Mesodermal cell (in vitro differentiated cells): Measurements from ENCODE around the gene GABBR2.

Experiments used
- H3K27ac ChIP-seq: 2 replicates; pipeline ENCODE4 v1.7.0; 2013; ENCODE audit warnings: mild to moderate bottlenecking, low read depth, low read length, moderate library complexity; ENCODE audit not compliant: severe bottlenecking
- H3K36me3 ChIP-seq: 2 replicates; pipeline ENCODE4 v1.7.1; 2013; ENCODE audit warnings: mild to moderate bottlenecking, low read length, moderate library complexity; ENCODE audit not compliant: control insufficient read depth, insufficient read depth
- H3K4me1 ChIP-seq: one replicate; pipeline ENCODE4 v1.7.1; 2013; ENCODE audit warnings: mild to moderate bottlenecking, low read length; ENCODE audit not compliant: insufficient read depth, control insufficient read depth, poor library complexity, severe bottlenecking
- H3K4me3 ChIP-seq: 2 replicates; pipeline ENCODE4 v1.7.0; 2013; ENCODE audit warnings: low read length, control low read depth, mild to moderate bottlenecking; ENCODE audit not compliant: insufficient read depth, poor library complexity, severe bottlenecking; ENCODE audit errors: extremely low read depth
- H3K9me3 ChIP-seq: 2 replicates; pipeline ENCODE4 v1.7.1; 2013; ENCODE audit warnings: mild to moderate bottlenecking, low read length, moderate library complexity; ENCODE audit not compliant: control insufficient read depth
- WGBS, 2 experiments: methylation state at CpG; one replicate each; pipeline ENCODE4 v1.1.5; 2013; ENCODE audit warnings: missing lambda C conversion rate in 2 of 2; ENCODE audit not compliant: insufficient coverage in 2 of 2; 5-methylcytosine and 5-hydroxymethylcytosine counted together

Gene GABBR2

DNA sequence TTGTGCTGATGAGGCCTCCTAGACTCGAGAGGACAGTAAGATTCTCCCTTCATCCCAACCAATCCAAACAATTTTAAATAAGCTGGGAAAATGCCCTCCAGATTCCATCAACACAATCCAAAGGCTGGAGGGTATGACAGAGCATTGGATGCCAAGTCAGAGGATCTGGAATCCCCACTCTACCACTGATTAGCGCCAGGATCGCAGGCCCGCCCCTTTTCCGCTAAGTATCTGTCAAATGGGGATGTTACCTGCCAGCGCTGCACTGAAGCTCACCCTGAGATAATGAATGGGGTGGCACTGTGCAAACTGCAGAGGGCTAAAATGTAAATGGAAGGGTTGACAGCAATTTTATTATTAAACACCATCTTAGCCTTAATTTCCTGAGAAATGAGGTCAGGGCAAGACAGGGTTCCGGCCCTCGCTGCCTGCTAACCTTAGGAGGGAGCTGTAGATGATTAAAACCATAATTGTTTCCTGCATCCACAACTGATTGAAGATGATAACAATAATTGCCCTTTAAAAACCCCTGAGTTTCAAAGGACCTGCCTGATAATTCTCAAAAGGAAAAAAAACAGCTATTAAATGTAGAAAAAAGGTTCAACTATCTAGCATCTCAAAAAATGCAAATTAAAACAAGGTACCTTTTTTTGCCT lies 31.6 kb upstream of the GABBR2 start:
- Histone ChIP-seq H3K4me3 (no peak overlapping the region), H3K27ac (no peak overlapping the region), H3K36me3 (peaks cover 32% of the 10 kb centered on the region), H3K4me1 (no peaks in the 10 kb centered on the region), H3K9me3 (no peaks in the 10 kb centered on the region)
- 100% methylated on average over 1 to 5 of the region's 8 CpGs for WGBS, 2 experiments

GRCh38 chr9:98738741-98739140 lies 30.0 kb upstream of the GABBR2 start:
- Histone ChIP-seq H3K27ac (no peak overlapping the region), H3K36me3 (peaks cover 34% of the 10 kb centered on the region), H3K4me1 (no peaks in the 10 kb centered on the region), H3K4me3 (no peak overlapping the region), H3K9me3 (no peaks in the 10 kb centered on the region)
- WGBS, 2 experiments: 93 to 100% methylated on average over 2 of the region's 3 CpGs

DNA sequence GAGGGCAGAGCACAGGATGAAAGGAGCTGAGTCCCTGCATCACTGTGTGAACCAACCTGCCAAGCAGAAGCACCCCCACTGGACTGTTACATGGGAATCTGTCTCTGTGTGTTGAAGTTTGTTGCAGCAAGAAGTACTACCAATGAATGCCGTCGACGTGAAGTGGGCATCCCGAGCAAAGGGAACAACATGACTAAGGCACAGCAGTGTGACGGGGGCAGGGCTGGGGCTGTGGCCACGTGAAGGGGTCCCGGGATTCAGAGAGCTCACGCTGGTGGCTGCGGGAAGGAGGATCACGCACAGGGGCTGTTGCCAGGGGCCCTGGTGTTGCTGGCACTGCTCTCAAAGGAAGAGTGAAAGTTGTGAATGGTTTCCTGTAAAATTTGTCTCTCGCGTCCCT lies 27.5 kb upstream of the GABBR2 start:
- H3K27ac ChIP-seq: no peak overlapping the region
- WGBS, 2 experiments: 91 to 96% methylated on average over 7 to 10 of the region's 12 CpGs

DNA sequence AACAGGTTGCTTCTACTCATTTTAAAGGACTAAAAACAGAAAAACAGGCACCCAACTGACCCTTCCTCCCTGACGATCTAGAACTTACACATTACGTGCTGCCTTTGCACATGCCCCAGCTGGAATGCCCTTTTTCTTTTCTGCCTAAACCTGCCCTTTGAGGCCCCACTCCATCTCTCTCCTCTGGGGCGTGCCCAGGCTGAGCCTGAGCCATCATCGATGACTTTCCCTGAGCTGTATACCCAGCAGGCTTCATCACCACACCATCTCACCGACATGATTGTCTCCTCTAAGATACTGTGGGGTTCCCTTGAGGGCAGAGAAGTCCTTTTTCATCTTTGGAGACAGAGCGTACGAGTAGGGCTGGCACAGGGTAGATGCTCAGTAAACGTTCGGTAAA lies 24.1 kb upstream of the GABBR2 start:
- WGBS, 2 experiments: 93 to 94% methylated on average over 5 to 9 of the region's 9 CpGs

More for the DNA sequence above, 27.5 kb upstream of the GABBR2 start:
- Histone ChIP-seq H3K4me3 (no peak overlapping the region), H3K9me3 (no peaks in the 10 kb centered on the region), H3K36me3 (peaks cover 29% of the 10 kb centered on the region), H3K4me1 (no peaks in the 10 kb centered on the region)

GRCh38 chr9:98732091-98732490 lies 23.4 kb upstream of the GABBR2 start:
- no peaks in the 10 kb centered on the region for H3K9me3 ChIP-seq
- WGBS, 2 experiments: 88 to 90% methylated on average over 10 of the region's 10 CpGs
- H3K27ac ChIP-seq: no peak overlapping the region
- peaks cover 21% of the 10 kb centered on the region for H3K36me3 ChIP-seq
- no peaks in the 10 kb centered on the region for H3K4me1 ChIP-seq
- H3K4me3 ChIP-seq: no peak overlapping the region

More for the DNA sequence above, 24.1 kb upstream of the GABBR2 start:
- Histone ChIP-seq H3K4me3 (no peak overlapping the region), H3K4me1 (no peaks in the 10 kb centered on the region), H3K9me3 (no peaks in the 10 kb centered on the region), H3K27ac (no peak overlapping the region), H3K36me3 (peaks cover 21% of the 10 kb centered on the region)

- WGBS, 2 experiments: 88 to 95% methylated on average over 3 to 5 of the region's 5 CpGs
- Histone ChIP-seq H3K9me3 (no peaks in the 10 kb centered on the region), H3K27ac (no peak overlapping the region), H3K4me1 (peaks cover 4% of the 10 kb centered on the region), H3K4me3 (no peak overlapping the region), H3K36me3 (peaks cover 16% of the 10 kb centered on the region)
These were observed 22.1 kb upstream of the GABBR2 start for GRCh38 chr9:98730871-98731270.

DNA sequence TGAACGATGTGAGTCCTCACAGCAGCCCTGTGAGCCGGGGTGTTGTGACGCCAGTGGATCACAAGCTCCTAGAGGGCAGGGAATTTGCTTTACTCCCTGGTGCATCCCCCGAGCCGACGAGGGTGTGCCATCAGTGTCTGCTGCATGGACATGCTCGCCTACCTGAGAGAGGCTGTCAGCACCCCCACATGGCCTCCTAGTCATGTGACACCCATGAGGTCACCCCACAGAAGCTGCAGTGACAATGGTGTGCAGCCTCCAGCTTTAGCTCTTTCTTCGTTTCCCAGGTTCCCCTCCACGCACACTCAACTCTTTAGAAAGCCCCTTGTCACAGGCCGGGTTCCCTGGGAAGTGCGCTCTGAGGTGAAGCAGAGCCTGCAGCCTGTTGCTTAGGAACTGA lies 19.8 kb upstream of the GABBR2 start:
- Histone ChIP-seq H3K36me3 (no peaks in the 10 kb centered on the region), H3K9me3 (no peaks in the 10 kb centered on the region), H3K4me3 (no peak overlapping the region), H3K27ac (no peak overlapping the region), H3K4me1 (peaks cover 4% of the 10 kb centered on the region)
- WGBS, 2 experiments: 90 to 92% methylated on average over 8 to 11 of the region's 11 CpGs

- WGBS, 2 experiments: 85 to 93% methylated on average over 7 of the region's 7 CpGs
- Histone ChIP-seq H3K36me3 (no peaks in the 10 kb centered on the region), H3K27ac (no peak overlapping the region), H3K9me3 (no peaks in the 10 kb centered on the region), H3K4me1 (peaks cover 4% of the 10 kb centered on the region), H3K4me3 (no peak overlapping the region)
These were observed 18.7 kb upstream of the GABBR2 start for GRCh38 chr9:98727428-98727827.

- H3K4me3 ChIP-seq: no peak overlapping the region
- no peak overlapping the region for H3K27ac ChIP-seq
- H3K36me3 ChIP-seq: no peaks in the 10 kb centered on the region
- no peaks in the 10 kb centered on the region for H3K9me3 ChIP-seq
- peaks cover 4% of the 10 kb centered on the region for H3K4me1 ChIP-seq
- 76 to 93% methylated on average over 2 to 3 of the region's 5 CpGs for WGBS, 2 experiments
These were observed 18.0 kb upstream of the GABBR2 start for GRCh38 chr9:98726735-98727134.

- H3K4me3 ChIP-seq: no peak overlapping the region
- H3K36me3 ChIP-seq: no peaks in the 10 kb centered on the region
- no peaks in the 10 kb centered on the region for H3K9me3 ChIP-seq
- H3K4me1 ChIP-seq: peaks cover 4% of the 10 kb centered on the region
- WGBS, 2 experiments: 69 to 81% methylated on average over 3 of the region's 5 CpGs
- no peak overlapping the region for H3K27ac ChIP-seq
These were observed 16.2 kb upstream of the GABBR2 start for GRCh38 chr9:98724810-98725530.

DNA sequence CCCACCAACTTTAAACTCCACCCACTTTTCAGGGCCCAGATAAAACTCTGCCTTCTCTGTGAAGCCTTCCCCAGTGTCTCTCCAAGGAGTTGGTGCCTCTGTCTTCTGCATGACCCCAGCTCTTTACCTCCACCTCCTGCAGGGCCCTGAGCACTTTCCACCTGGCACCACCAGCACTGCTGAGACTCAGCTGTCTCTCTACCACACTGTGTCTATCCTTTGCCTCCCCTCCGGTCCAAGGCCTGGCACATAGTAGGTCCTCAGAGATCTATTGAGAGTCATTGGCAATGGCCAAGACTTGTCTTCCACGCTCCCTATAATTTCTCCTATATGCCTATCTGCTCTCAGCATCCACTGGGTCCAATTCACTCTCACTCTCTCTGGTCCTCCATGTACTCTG lies 12.9 kb upstream of the GABBR2 start:
- 83 to 89% methylated on average over 2 of the region's 2 CpGs for WGBS, 2 experiments
- H3K27ac ChIP-seq: no peak overlapping the region
- H3K9me3 ChIP-seq: no peaks in the 10 kb centered on the region
- H3K4me1 ChIP-seq: peaks cover under 1% of the 10 kb centered on the region
- no peaks in the 10 kb centered on the region for H3K36me3 ChIP-seq
- no peak overlapping the region for H3K4me3 ChIP-seq
